GM21723 (cell line): ENCODE data around the gene CNTNAP2.

Experiments
- ATAC-seq: cut with Tn5 transposase; IDR thresholded peaks from one replicate; pipeline ENCODE4 v1.9.1; 2021; ENCODE audit warnings: mild to moderate bottlenecking, moderate library complexity; ENCODE audit not compliant: unreplicated experiment

CNTNAP2 gene

GRCh38 chr7:148153616-148154284 lies 2037.1 kb downstream of the CNTNAP2 start:
- no peak for ATAC-seq

DNA sequence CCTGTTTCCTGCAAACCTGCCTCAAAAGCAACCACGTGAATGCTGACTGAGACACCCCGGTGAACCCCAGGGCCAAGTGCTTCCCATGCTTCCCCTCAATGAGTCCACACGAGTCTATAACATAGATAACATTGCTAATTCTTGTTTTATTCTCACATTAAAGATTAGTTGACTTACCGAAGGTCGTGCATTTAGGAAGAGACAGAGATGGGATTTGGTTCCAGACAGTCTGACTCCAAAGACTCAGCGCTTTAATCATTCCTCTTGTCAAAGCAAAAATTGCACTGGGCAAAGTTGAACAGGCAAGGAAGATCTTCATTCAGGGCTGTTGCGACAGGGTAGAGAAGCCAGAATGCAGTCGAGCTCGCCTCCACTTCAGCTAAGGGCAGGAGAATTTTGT lies 2038.4 kb downstream of the CNTNAP2 start:
- no peak for ATAC-seq

- no peak for ATAC-seq
These were observed 2039.2 kb downstream of the CNTNAP2 start for GRCh38 chr7:148155826-148156225.

- no peak for ATAC-seq
These were observed 2039.6 kb downstream of the CNTNAP2 start for GRCh38 chr7:148156233-148156632.

- no peak for ATAC-seq
These were observed 2042.7 kb downstream of the CNTNAP2 start for GRCh38 chr7:148159331-148159730.

DNA sequence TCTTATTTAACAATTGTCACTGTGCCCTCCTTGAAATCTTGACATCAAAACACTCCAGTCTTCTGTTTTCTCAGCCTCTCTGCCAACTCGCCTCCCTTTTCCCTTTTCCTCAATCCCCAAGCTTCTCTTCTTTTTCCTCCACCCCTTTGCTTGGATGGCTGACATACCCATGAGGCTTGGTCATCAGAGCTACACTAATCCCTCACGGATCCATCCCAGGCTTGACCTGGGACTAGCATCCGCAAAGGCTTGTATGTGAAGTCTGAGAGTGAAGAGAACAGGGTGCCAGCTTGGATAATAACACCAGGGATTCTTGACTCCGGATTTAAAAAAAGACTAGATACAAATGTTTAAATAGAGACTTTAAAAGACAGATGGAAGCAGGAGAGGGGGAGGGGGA lies 2045.2 kb downstream of the CNTNAP2 start:
- no peak for ATAC-seq

DNA sequence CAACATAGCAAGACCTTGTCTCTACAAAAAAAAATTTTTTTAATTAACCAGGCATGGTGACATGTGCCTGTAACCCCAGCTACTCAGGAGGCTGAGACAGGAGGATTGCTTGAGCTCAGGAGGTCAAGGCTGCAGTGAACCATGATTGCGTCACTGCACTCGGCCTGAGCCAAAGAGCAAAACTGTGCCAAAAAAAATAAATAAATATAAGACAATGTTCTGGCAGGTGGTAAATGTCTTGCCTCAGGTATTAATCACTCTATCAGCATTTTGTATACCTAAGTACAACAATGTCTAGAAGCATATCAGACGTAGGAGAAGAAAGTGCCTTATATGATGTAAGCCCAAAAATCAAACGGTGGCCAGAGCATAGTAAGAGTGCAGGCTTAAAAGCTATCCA lies 2046.2 kb downstream of the CNTNAP2 start:
- no peak for ATAC-seq

GRCh38 chr7:148163246-148163645 lies 2046.6 kb downstream of the CNTNAP2 start:
- no peak for ATAC-seq

DNA sequence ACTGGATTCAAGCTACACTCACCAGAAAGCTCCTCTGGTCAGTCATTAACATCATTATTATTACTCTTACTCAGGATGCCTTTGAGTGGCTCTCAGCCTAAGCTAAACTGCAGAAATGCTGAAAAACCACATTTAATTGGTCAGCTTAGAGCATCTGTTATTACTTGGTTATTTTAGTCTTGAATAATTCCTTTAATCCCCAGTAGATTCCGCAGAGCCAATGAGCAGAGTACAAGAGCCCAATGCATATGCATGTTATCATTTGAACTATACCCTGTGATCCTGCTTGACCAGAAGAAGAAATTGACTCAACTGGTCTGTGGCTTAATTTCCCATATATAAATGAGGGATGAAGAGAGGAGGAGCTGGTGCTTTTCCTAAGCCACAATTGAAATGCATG lies 2056.3 kb downstream of the CNTNAP2 start:
- no peak for ATAC-seq

DNA sequence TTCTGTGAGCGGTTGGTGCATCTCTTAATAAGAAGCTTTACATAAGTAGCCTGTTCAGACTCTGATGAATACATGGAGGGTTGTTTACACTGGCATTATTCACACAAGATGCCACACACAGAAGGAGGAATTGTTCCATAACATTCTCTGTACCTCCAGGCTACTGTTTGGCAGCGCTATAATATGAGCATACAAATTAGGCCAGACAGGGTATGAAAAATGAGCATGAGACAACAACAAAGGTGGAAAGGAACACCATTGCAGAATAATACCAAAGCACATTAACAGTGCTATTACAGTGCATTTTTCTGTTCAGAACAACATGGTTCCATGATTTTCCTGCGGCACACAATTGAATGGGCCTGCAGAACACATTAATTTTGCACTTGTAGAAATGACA lies 2056.8 kb downstream of the CNTNAP2 start:
- no peak for ATAC-seq

GRCh38 chr7:148174376-148174775 lies 2057.8 kb downstream of the CNTNAP2 start:
- no peak for ATAC-seq

GRCh38 chr7:148175512-148175911 lies 2058.9 kb downstream of the CNTNAP2 start:
- ATAC-seq, result no peak

- no peak for ATAC-seq
These were observed 2061.4 kb downstream of the CNTNAP2 start for GRCh38 chr7:148177972-148178371.

DNA sequence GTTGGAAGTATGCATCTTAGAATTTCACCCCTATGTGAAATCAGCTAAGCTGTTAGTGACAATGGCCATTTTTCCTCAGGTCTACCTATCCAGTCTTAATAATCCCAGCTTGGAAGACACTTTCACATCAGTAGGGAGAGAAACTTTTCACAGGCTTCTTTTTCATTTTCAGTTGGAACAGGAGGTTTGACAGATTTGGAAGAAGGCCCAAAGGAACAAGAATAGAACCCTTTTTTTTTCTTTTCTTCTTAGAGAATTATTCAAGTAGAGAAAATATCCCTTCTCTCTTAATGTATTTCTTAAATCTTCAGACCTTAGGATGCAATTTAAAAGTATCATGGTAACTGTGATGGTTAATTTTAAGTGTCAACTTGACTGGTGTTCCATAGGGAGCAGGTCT lies 2063.5 kb downstream of the CNTNAP2 start:
- no peak for ATAC-seq

- no peak for ATAC-seq
These were observed 2065.7 kb downstream of the CNTNAP2 start for GRCh38 chr7:148182264-148182663.

DNA sequence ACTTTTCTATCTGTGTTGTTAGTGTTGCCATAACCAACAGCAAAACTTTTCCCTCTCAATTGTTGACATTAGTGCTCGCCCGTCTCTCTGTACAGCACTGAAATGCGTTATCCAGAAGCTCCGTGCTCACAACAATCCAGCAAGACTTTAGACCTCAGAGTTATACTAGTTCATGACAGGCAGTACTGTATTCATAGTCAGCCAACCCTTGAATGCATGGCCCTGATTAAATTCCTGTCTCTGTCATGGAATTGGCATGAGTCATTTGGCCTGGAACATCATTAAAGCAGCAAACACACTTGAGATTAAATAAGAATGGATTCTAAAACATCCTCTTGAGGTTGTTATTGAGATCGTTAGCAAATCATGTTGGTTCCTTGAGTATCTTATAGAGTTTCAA lies 2068.4 kb downstream of the CNTNAP2 start:
- no peak for ATAC-seq

DNA sequence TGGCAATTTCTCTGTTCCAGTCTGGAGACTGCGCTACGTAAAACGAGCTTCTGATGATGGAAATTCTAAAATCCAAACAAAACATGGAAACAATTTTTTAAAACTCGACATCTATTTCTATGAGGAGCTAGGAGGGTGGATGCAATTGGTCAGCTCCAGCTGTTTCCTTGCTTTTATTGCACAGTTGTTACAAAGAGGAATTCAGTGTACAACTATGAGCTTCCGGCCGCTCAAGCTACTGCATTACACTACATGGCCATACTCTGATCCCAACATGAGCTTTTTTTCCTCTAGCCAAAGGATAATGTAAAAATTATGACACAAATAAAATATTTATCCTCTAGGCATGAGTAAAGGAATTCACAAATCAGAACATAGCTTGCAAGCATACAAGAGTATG lies 2070.9 kb downstream of the CNTNAP2 start:
- ATAC-seq, result no peak

- ATAC-seq, result no peak
These were observed 2074.9 kb downstream of the CNTNAP2 start for GRCh38 chr7:148191391-148192065.

DNA sequence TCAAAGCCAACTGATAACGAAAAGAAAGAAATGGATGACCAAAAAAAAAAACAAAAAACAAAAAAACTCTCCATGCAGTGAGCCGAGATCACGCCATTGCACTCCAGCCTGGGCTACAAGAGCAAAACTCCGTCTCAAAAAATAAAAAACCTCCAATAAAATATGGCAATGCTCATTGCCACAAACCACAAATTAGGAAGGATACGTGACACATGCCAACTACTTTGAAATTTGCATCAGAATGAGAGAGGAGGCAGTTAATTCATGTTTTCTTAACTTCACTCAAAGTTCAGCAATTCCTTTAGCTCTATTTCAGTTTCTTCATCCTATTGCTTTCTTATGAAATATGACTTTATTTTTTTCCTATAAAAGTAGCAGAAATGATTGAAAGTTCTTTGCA lies 2075.9 kb downstream of the CNTNAP2 start:
- ATAC-seq, result no peak

DNA sequence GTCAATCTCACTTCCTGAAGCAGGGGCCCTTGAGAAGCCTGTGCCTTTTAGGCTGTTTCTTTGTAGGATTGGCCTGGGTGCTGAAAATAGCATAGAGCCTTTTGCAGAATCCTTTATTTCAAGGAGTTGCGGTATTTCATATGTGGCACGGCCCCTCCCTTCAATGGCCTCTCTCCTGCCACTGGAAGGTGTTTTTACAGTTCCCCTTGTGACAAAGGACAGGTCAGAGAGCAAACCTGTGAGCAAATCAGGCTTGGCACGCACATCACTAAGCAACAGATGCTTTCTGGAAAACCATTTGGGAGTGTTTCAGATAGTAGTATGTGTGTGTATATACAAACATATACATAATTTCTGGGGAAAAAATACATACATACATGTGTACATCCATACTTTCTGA lies 2085.4 kb downstream of the CNTNAP2 start:
- no peak for ATAC-seq

DNA sequence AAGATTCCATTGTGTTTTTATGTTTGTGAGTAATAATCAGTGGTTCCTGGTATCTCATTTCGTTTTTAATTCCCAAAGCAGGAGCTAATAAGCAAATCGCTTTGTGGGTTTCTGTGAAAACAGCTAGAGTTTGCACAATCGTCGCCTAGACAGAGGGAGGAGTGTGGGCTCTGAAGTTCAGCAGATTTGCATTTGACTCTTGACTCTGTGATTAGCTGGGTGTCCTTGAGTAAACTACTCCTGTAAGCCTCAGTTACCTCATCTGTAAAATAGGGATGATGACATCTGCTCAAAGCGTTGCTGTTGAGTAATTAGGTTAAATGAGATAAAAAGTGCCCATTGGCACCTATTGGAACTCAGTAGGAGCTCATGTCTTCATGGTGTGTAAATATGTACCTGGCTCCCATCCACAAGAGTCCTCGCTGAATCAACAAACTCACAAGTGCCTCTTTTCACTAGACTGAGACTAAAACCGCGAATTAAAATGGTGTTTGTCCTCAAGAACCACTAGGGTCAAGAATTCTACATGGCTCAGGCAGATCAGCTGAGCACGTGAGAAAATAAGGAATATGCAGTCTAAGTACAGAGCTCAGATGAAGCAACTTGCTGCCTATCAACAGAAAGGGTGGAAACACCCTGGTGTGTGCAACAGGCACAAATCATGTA lies 2088.2 kb downstream of the CNTNAP2 start:
- no peak for ATAC-seq

- ATAC-seq, result no peak
These were observed 2093.1 kb downstream of the CNTNAP2 start for GRCh38 chr7:148209643-148210190.
